Effector CD8-positive, alpha-beta T cell (primary cell): ENCODE data around the gene DIDO1.

Experiments
- DNase-seq: peaks from one replicate; lab custom pipeline; 2025; lab: John Stamatoyannopoulos, UW

DIDO1 gene

GRCh38 chr20:62834967-62835730, 91.2 kb downstream of the DIDO1 start:
- DNase-seq: no peak

GRCh38 chr20:62832951-62833391, 93.3 kb downstream of the DIDO1 start:
- no peak for DNase-seq

GRCh38 chr20:62832212-62832922, 93.9 kb downstream of the DIDO1 start:
- DNase-seq: no peak

- DNase-seq: no peak
These were observed 94.5 kb downstream of the DIDO1 start for GRCh38 chr20:62831854-62832211.

GRCh38 chr20:62831361-62831788, 94.9 kb downstream of the DIDO1 start:
- DNase-seq: no peak

- no peak for DNase-seq
These were observed 95.5 kb downstream of the DIDO1 start for GRCh38 chr20:62830821-62831220.

GRCh38 chr20:62830251-62830650, 96.1 kb downstream of the DIDO1 start:
- no peak for DNase-seq

GRCh38 chr20:62829231-62830230, 96.8 kb downstream of the DIDO1 start:
- no peak for DNase-seq

- no peak for DNase-seq
These were observed 97.6 kb downstream of the DIDO1 start for GRCh38 chr20:62828511-62829230.

- DNase-seq: no peak
These were observed 98.3 kb downstream of the DIDO1 start for GRCh38 chr20:62828051-62828450.
